ENCODE measurements around the gene ZSWIM2. TPM values are rescaled to one million over a fixed set of nuclear protein-coding genes. Genes with fewer than 3 reads are reported as not detected.

Gene ZSWIM2
- total RNA-seq, 2 donors from 2014 or later = not detected

- H3K36me3 ChIP-seq = no peaks in the 10 kb centered on the region
- TF ChIP-seq CTCF (IDR thresholded peaks at IDR 0.05) = no peak
These were observed 7.0 kb downstream of the ZSWIM2 start for GRCh38 chr2:186841940-186842339.

GRCh38 chr2:186835628-186836027 lies 13.3 kb downstream of the ZSWIM2 start:
- intact Hi-C loops (cut with DNase I) = no loop called here
- TF ChIP-seq CTCF (IDR thresholded peaks at IDR 0.05) = no peak
- H3K36me3 ChIP-seq = no peaks in the 10 kb centered on the region
- no peak overlapping the region for H3K9ac ChIP-seq (ENCODE audit: low read depth in 2 of 2, low read length in 2 of 2)
- no peaks in the 10 kb centered on the region for H3K9me3 ChIP-seq
- no peaks in the 10 kb centered on the region for H3K4me1 ChIP-seq
- H3K27me3 ChIP-seq = no peaks in the 10 kb centered on the region
- no peak overlapping the region for H3K4me3 ChIP-seq
- no peak for DNase-seq
- no peak overlapping the region for H3K27ac ChIP-seq

More at GRCh38 chr2:186841940-186842339, 7.0 kb downstream of the ZSWIM2 start:
- no peaks in the 10 kb centered on the region for H3K4me1 ChIP-seq
- H3K9me3 ChIP-seq = no peaks in the 10 kb centered on the region
- H3K27ac ChIP-seq = no peak overlapping the region
- no peak for DNase-seq
- no peak overlapping the region for H3K9ac ChIP-seq (ENCODE audit: low read depth in 2 of 2, low read length in 2 of 2)
- no peaks in the 10 kb centered on the region for H3K27me3 ChIP-seq
- intact Hi-C loops (cut with DNase I) = no loop called here
- H3K4me3 ChIP-seq = no peak overlapping the region

DNA sequence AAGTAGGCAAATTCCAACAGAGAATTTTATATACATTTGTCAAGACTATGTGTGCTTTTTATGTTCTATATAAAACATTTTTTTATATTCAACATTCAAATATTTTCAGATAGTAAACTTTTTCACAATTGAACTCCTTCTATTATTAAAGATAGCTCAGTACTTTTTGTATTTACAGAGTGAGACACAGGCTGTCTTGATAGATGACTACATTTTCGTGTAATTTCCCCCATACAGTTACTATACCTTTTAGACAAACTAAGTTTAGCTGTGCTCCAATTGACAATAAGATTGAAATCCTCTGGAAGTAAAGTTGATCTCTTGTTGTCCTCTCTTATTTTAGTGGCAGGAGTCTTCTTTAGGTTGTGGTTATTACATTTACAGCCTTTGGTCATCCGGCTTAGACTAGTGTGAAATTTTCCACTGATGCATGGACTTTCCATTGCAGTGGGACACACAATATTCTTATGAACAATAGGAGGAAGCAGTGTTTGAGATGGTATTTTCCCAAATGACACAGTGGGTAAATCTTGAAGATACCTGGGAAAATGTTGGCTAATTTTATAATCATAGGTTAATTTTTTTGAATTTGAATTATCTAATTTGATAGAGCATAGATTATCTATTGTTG lies 21.0 kb downstream of the ZSWIM2 start:
- H3K27ac ChIP-seq = no peak overlapping the region
- H3K9ac ChIP-seq (ENCODE audit: low read depth in 2 of 2, low read length in 2 of 2) = no peak overlapping the region
- no peak overlapping the region for H3K4me3 ChIP-seq
- no peaks in the 10 kb centered on the region for H3K9me3 ChIP-seq
- no peaks in the 10 kb centered on the region for H3K36me3 ChIP-seq
- no peak for TF ChIP-seq CTCF (IDR thresholded peaks at IDR 0.05)
- intact Hi-C loops (cut with DNase I) = no loop called here
- H3K4me1 ChIP-seq = no peaks in the 10 kb centered on the region
- no peaks in the 10 kb centered on the region for H3K27me3 ChIP-seq
- no peak for DNase-seq

DNA sequence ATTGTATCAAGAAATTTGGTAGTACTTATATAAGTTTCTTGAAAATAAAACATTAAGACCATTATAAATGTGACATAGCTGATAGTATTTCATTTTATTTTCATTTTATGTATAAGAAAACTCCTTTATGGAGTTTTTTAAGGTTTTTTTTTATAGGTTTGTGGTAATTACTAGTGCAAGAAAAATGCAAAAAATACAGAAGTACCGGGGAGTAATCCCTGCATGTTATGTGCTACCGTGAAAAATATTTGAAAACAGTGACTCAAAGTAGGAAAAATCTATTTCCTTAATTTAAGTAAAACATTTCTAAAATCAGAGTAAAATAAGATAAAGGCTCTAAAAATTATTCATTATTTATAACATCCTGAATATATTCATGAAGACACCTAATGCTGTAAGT lies 21.6 kb downstream of the ZSWIM2 start:
- no peak for DNase-seq
- Histone ChIP-seq H3K9ac (ENCODE audit: low read depth in 2 of 2, low read length in 2 of 2) (no peak overlapping the region), H3K27me3 (no peaks in the 10 kb centered on the region), H3K36me3 (no peaks in the 10 kb centered on the region), H3K9me3 (no peaks in the 10 kb centered on the region), H3K4me1 (no peaks in the 10 kb centered on the region), H3K4me3 (no peak overlapping the region), H3K27ac (no peak overlapping the region)
- TF ChIP-seq CTCF (IDR thresholded peaks at IDR 0.05) = no peak
- intact Hi-C loops (cut with DNase I) = no loop called here

DNA sequence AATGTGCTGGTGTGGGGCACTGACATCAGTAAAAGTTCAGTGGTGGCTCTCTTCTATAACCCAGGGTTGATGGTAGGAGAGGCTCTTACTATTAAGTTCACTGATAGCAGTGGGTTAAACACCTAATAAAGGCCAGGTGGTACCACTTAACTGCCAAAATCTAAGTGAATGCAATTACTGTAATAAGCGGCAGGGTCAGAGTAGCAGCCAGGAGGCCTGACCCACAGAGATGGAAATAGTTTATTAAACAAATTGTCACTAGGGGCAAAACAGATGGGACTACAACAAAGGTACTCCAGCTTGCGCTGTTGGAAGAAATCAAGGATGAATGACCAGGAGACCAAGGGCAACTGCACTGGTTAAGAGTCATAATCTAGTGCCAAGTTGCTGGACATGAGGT lies 26.6 kb downstream of the ZSWIM2 start:
- Histone ChIP-seq H3K4me3 (no peak overlapping the region), H3K27me3 (no peaks in the 10 kb centered on the region), H3K36me3 (no peaks in the 10 kb centered on the region), H3K9me3 (no peaks in the 10 kb centered on the region), H3K9ac (ENCODE audit: low read depth in 2 of 2, low read length in 2 of 2) (no peak overlapping the region), H3K27ac (no peak overlapping the region), H3K4me1 (no peaks in the 10 kb centered on the region)
- no peak for TF ChIP-seq CTCF (IDR thresholded peaks at IDR 0.05)
- intact Hi-C loops (cut with DNase I) = no loop called here
- no peak for DNase-seq

Data from colonic mucosa (tissue), 4 donors.